K562 (cell line): ENCODE measurements around the gene EMP2. TPM values are rescaled to one million over a fixed set of nuclear protein-coding genes. Genes with fewer than 3 reads are reported as not detected.
A peak's percentile ranks its signal among the peaks of the same experiment; 100 is the strongest.

Source experiments
- ADNP ChIP-seq: fragments of 200-800 bp; sonication (Bioruptor generic); IDR thresholded peaks from 2 replicates; pipeline ENCODE4 v1.6.1; 2016; ENCODE audit warnings: missing genetic modification characterization, missing compliant biosample characterization
- ARID1B ChIP-seq: fragments of 450-650 bp; IDR thresholded peaks from 2 replicates; pipeline ENCODE4 v1.6.1; 2016; ENCODE audit warnings: antibody characterized with exemption, mild to moderate bottlenecking, inconsistent platforms
- CBFA2T3 ChIP-seq: fragments of 450-650 bp; IDR thresholded peaks from 2 replicates; pipeline ENCODE4 v1.6.1; 2017
- CCNT2 ChIP-seq: IDR thresholded peaks from 2 replicates; pipeline ENCODE4 v1.6.1; 2011; ENCODE audit warnings: borderline replicate concordance, low read depth, mild to moderate bottlenecking, moderate library complexity, mixed read lengths, low read length; ENCODE audit not compliant: insufficient read length; ENCODE audit errors: extremely low read depth
- CEBPG ChIP-seq, 3 experiments: fragments of 200-800 bp in 1 of 3; sonication (Bioruptor generic) in 1 of 3; sonication (generic) in 1 of 3; formaldehyde crosslinking in 1 of 3; IDR thresholded peaks in 2 of 3; conservative IDR thresholded peaks in 1 of 3; 2 replicates each; pipeline versions ENCODE4 v1.6.1 to v1.8.0; 2016 to 2022; ENCODE audit warnings: missing compliant biosample characterization in 2 of 3, missing genetic modification characterization in 2 of 3, mild to moderate bottlenecking in 1 of 3, missing genetic modification reagents in 1 of 3
- DPF2 ChIP-seq: fragments of 450-650 bp; IDR thresholded peaks from 2 replicates; pipeline ENCODE4 v1.6.1; 2016
- FOXJ3 ChIP-seq: sonication (generic); formaldehyde crosslinking; IDR thresholded peaks from 2 replicates; pipeline ENCODE4 v1.4.0; 2020; ENCODE audit warnings: mild to moderate bottlenecking, missing genetic modification reagents
- FOXK2 ChIP-seq, 2 experiments: fragments of 450-650 bp; IDR thresholded peaks in 1 of 2; conservative IDR thresholded peaks in 1 of 2; 2 replicates each; pipeline ENCODE4 v1.6.1; 2016; ENCODE audit warnings: low read depth in 2 of 2, mild to moderate bottlenecking in 1 of 2
- GTF2F1 ChIP-seq: IDR thresholded peaks from 2 replicates; pipeline ENCODE4 v1.6.1; 2011; ENCODE audit warnings: low read depth, low read length, improper control_type of control experiment
- MCM7 ChIP-seq, 2 experiments: fragments of 450-650 bp; IDR thresholded peaks; 2 replicates each; pipeline ENCODE4 v1.6.1; 2016 to 2018
- MEF2D ChIP-seq: conservative IDR thresholded peaks from 2 replicates; pipeline ENCODE4 v1.6.1; 2016; ENCODE audit warnings: low read depth, missing genetic modification characterization, missing compliant biosample characterization
- NCOR1 ChIP-seq: fragments of 450-650 bp; IDR thresholded peaks from 2 replicates; pipeline ENCODE4 v1.6.1; 2016; ENCODE audit warnings: mild to moderate bottlenecking, moderate library complexity
- RBM34 ChIP-seq: fragments of 200-400 bp; formaldehyde crosslinking; IDR thresholded peaks from 2 replicates; pipeline ENCODE4 v1.6.1; 2018; ENCODE audit warnings: low read length, borderline replicate concordance; ENCODE audit not compliant: insufficient read depth
- SMARCA4 ChIP-seq: fragments of 450-650 bp; IDR thresholded peaks from 2 replicates; pipeline ENCODE4 v1.6.1; 2016
- SNAPC5 ChIP-seq: fragments of 250-450 bp; sonication (Bioruptor Pico); IDR thresholded peaks from 2 replicates; pipeline ENCODE4 v1.8.0; 2021; ENCODE audit warnings: moderate library complexity, mild to moderate bottlenecking, inconsistent platforms
- SOX6 ChIP-seq: fragments of 450-650 bp; IDR thresholded peaks from 2 replicates; pipeline ENCODE4 v1.6.1; 2014; ENCODE audit warnings: mild to moderate bottlenecking
- TEAD1 ChIP-seq, 2 experiments: fragments of 450-650 bp in 1 of 2; sonication (generic) in 1 of 2; formaldehyde crosslinking; IDR thresholded peaks; 2 replicates each; pipeline versions ENCODE4 v1.4.0 to v1.8.0; 2020 to 2022; ENCODE audit warnings: mild to moderate bottlenecking in 2 of 2, missing genetic modification reagents in 1 of 2
- ZFPM2 ChIP-seq: fragments of 250-450 bp; sonication (Bioruptor Pico); IDR thresholded peaks from 2 replicates; pipeline ENCODE4 v1.5.1; 2022; ENCODE audit warnings: mild to moderate bottlenecking
- ZNF644 ChIP-seq: fragments of 200-800 bp; sonication (Bioruptor generic); IDR thresholded peaks from 2 replicates; pipeline ENCODE4 v1.6.1; 2016; ENCODE audit warnings: low read depth, missing genetic modification characterization, missing compliant biosample characterization
- ZSCAN29 ChIP-seq: fragments of 450-650 bp; IDR thresholded peaks from 2 replicates; pipeline ENCODE4 v1.6.1; 2017
- polyA plus RNA-seq, 8 experiments: library from polyadenylated mRNA; depleted of rRNA in 4 of 8; stranded (reverse) in 5 of 8; unstranded in 3 of 8; fragments of >200 nt; fragmentation: Nextera tagmentation in 2 of 8; fragmentation: Illumina TruSeq in 1 of 8; extraction: Ambion mirVana in 2 of 8; extraction: Trizol in 1 of 8; gene quantifications; 2 replicates each; pipeline versions ENCODE4 v1.2.1 to v1.2.3, GENCODE V29; 2011 to 2014; ENCODE audit warnings: inconsistent platforms in 1 of 8, missing spikeins in 1 of 8
- total RNA-seq, 7 experiments: library from RNA; depleted of rRNA in 6 of 7; stranded (reverse); fragments of >200 nt in 6 of 7; fragmentation: Illumina TruSeq in 2 of 7; extraction: Trizol in 2 of 7; gene quantifications; 2 replicates each; pipeline versions ENCODE4 v1.2.1 to v1.2.3, GENCODE V29; 2011 to 2021; ENCODE audit warnings: low replicate concordance in 1 of 7
- TF ChIP-seq, protein P1 (sequence below): fragments of 450-650 bp; formaldehyde crosslinking; IDR thresholded peaks from 2 replicates; pipeline ENCODE4 v1.4.0; 2020; ENCODE audit warnings: mild to moderate bottlenecking, moderate library complexity
- TF ChIP-seq, protein P2 (sequence below), 2 experiments: fragments of 450-650 bp; IDR thresholded peaks; 2 replicates each; pipeline ENCODE4 v1.6.1; 2016
- TF ChIP-seq, protein P3 (sequence below): fragments of 250-450 bp; sonication (Bioruptor Pico); IDR thresholded peaks from 2 replicates; pipeline ENCODE4 v1.8.0; 2021; ENCODE audit warnings: borderline replicate concordance, mild to moderate bottlenecking, moderate library complexity; ENCODE audit not compliant: poor library complexity, severe bottlenecking
- TF ChIP-seq, protein P4 (sequence below), 2 experiments: fragments of 450-650 bp in 1 of 2; sonication (generic) in 1 of 2; formaldehyde crosslinking in 1 of 2; IDR thresholded peaks in 1 of 2; conservative IDR thresholded peaks in 1 of 2; 2 replicates each; pipeline versions ENCODE4 v1.6.1 to v1.8.1; 2016 to 2023; ENCODE audit warnings: mild to moderate bottlenecking in 2 of 2, moderate library complexity in 2 of 2, inconsistent platforms in 1 of 2, missing genetic modification reagents in 1 of 2

EMP2 gene
- total and polyA plus RNA-seq, 9 of the 15 experiments (the other 6 are each of a cell fraction or from before 2014, with no cell fraction given): 0.73 to 6.2 (median 3.1) TPM

GRCh38 chr16:10622036-10622921 lies 41.9 kb upstream of the EMP2 start (continued):
- TF ChIP-seq CEBPG (CRISPR knock-in tag; IDR thresholded peaks at IDR 0.05) (no peak), CEBPG (tag; conservative IDR thresholded peaks at IDR 0.05 in 1 of 2, IDR thresholded peaks at IDR 0.05 in 1 of 2) (no peak), RBM34 (no peak), TEAD1 (CRISPR knock-in tag; IDR thresholded peaks at IDR 0.05) (no peak), SNAPC5 (CRISPR knock-in tag) (no peak), SOX6 (0 out of 2 replicates have a peak, but pooled peaks have one; percentile 32), ZSCAN29 (no peak), GTF2F1 (no peak), ADNP (tag) (no peak), FOXK2 (conservative IDR thresholded peaks at IDR 0.05 in 1 of 2, IDR thresholded peaks at IDR 0.05 in 1 of 2; ENCODE audit: low read depth in 2 of 2) (no peak), FOXJ3 (CRISPR knock-in tag) (no peak), DPF2 (peak; percentile 73), MEF2D (tag) (no peak), CCNT2 (peak; percentile 50), ZFPM2 (CRISPR knock-in tag) (no peak), SMARCA4 (peak; percentile 69), ARID1B (peak; percentile 84), ZNF644 (tag) (no peak), NCOR1 (peak; percentile 66; the same call in 1 of the 2 replicates), MCM7 (IDR thresholded peaks at IDR 0.05) (no peak), CBFA2T3 (peak; percentile 89)
- TF ChIP-seq, protein P1, sequence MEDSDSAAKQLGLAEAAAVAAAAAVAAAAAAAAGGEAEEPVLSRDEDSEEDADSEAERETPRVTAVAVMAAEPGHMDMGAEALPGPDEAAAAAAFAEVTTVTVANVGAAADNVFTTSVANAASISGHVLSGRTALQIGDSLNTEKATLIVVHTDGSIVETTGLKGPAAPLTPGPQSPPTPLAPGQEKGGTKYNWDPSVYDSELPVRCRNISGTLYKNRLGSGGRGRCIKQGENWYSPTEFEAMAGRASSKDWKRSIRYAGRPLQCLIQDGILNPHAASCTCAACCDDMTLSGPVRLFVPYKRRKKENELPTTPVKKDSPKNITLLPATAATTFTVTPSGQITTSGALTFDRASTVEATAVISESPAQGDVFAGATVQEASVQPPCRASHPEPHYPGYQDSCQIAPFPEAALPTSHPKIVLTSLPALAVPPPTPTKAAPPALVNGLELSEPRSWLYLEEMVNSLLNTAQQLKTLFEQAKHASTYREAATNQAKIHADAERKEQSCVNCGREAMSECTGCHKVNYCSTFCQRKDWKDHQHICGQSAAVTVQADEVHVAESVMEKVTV: no peak
- TF ChIP-seq, protein P2, sequence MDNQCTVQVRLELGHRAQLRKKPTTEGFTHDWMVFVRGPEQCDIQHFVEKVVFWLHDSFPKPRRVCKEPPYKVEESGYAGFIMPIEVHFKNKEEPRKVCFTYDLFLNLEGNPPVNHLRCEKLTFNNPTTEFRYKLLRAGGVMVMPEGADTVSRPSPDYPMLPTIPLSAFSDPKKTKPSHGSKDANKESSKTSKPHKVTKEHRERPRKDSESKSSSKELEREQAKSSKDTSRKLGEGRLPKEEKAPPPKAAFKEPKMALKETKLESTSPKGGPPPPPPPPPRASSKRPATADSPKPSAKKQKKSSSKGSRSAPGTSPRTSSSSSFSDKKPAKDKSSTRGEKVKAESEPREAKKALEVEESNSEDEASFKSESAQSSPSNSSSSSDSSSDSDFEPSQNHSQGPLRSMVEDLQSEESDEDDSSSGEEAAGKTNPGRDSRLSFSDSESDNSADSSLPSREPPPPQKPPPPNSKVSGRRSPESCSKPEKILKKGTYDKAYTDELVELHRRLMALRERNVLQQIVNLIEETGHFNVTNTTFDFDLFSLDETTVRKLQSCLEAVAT (IDR thresholded peaks at IDR 0.05): no peak
- TF ChIP-seq, protein P3, sequence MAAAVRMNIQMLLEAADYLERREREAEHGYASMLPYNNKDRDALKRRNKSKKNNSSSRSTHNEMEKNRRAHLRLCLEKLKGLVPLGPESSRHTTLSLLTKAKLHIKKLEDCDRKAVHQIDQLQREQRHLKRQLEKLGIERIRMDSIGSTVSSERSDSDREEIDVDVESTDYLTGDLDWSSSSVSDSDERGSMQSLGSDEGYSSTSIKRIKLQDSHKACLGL (CRISPR knock-in tag): no peak
- TF ChIP-seq, protein P4, sequence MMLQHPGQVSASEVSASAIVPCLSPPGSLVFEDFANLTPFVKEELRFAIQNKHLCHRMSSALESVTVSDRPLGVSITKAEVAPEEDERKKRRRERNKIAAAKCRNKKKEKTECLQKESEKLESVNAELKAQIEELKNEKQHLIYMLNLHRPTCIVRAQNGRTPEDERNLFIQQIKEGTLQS (IDR thresholded peaks at IDR 0.05): no peak
- TF ChIP-seq, protein P4 (CRISPR knock-in tag; conservative IDR thresholded peaks at IDR 0.05): no peak
